DMS53 treated with DMSO at 0.1 percent for 48 hours (cell line): Measurements from ENCODE around the gene MYBPC2.
"Not testable (repeated sequence)": the region's sequence is repeated elsewhere in the genome, so short reads cannot be mapped to it uniquely, and the experiment has no call there.

Source experiments
- DNase-seq: peaks from one replicate; lab custom pipeline; 2025; ENCODE audit not compliant: unreplicated experiment; lab: John Stamatoyannopoulos, UW

MYBPC2 gene

GRCh38 chr19:50427318-50427925, 5.3 kb upstream of the MYBPC2 start:
- DNase-seq, result no peak

- no peak for DNase-seq
Observed at GRCh38 chr19:50427997-50428425, 4.7 kb upstream of the MYBPC2 start.

- no peak for DNase-seq
Observed at GRCh38 chr19:50428772-50429463, 3.8 kb upstream of the MYBPC2 start.

- DNase-seq, result peak; percentile 13
Observed at GRCh38 chr19:50430888-50431342, 1.8 kb upstream of the MYBPC2 start.

GRCh38 chr19:50431343-50432220, 1.1 kb upstream of the MYBPC2 start:
- peak; percentile 45 for DNase-seq

- no peak for DNase-seq
Observed at GRCh38 chr19:50433201-50434180, 799 bp downstream of the MYBPC2 start.

- no peak for DNase-seq
Observed at GRCh38 chr19:50434525-50434924, 1.8 kb downstream of the MYBPC2 start.

- no peak for DNase-seq
Observed at GRCh38 chr19:50435221-50435620, 2.5 kb downstream of the MYBPC2 start.

- no peak for DNase-seq
Observed at GRCh38 chr19:50435627-50436026, 2.9 kb downstream of the MYBPC2 start.

- no peak for DNase-seq
Observed at GRCh38 chr19:50437862-50438449, 5.3 kb downstream of the MYBPC2 start.

GRCh38 chr19:50439130-50439529, 6.4 kb downstream of the MYBPC2 start:
- DNase-seq, result not testable (repeated sequence)

GRCh38 chr19:50444059-50444458, 11.4 kb downstream of the MYBPC2 start:
- no peak for DNase-seq

GRCh38 chr19:50447053-50447452, 14.4 kb downstream of the MYBPC2 start:
- DNase-seq, result no peak

- no peak for DNase-seq
Observed at GRCh38 chr19:50447750-50448149, 15.1 kb downstream of the MYBPC2 start.

- no peak for DNase-seq
Observed at GRCh38 chr19:50449236-50449899, 16.7 kb downstream of the MYBPC2 start.

- no peak for DNase-seq
Observed at GRCh38 chr19:50450369-50451222, 17.9 kb downstream of the MYBPC2 start.

GRCh38 chr19:50451223-50451534, 18.5 kb downstream of the MYBPC2 start:
- DNase-seq, result no peak

- no peak for DNase-seq
Observed at GRCh38 chr19:50453243-50453642, 20.6 kb downstream of the MYBPC2 start.

GRCh38 chr19:50455992-50456391, 23.3 kb downstream of the MYBPC2 start:
- no peak for DNase-seq
